Endothelial cell of umbilical vein (primary cell): ENCODE measurements around the gene HDAC1. TPM values are rescaled to one million over a fixed set of nuclear protein-coding genes. Genes with fewer than 3 reads are reported as not detected.

Experiments used
- BruUV-seq: library from RNA; stranded (reverse); fragments of 400-500 nt; replicated peaks from 2 replicates; lab custom pipeline; 2021; lab: Mats Ljungman, UMichigan
- CTCF ChIA-PET: fragments of 300-600, 350-600 bp; sonication (Branson Sonifier 250); formaldehyde crosslinking; loops from one replicate; lab custom pipeline; 2021; ENCODE audit warnings: antibody characterized with exemption, inconsistent platforms; lab: Charles Lee
- POLR2A ChIA-PET: fragments of 300-600, 350-600 bp; sonication (Branson Sonifier 250); formaldehyde crosslinking; loops from one replicate; lab custom pipeline; 2021; ENCODE audit warnings: antibody characterized with exemption, inconsistent platforms; lab: Charles Lee
- DNase-seq: peaks from one replicate; pipeline ENCODE4 v3.0.0-alpha.2; 2011; ENCODE audit warnings: low read depth, low spot score
- FAIRE-seq: peaks from 2 replicates; lab custom pipeline; 2011; peaks lifted over from hg19 to GRCh38; lab: Jason Lieb, UNC
- H2AFZ ChIP-seq: 2 replicates; pipeline ENCODE4 v1.6.0; 2012; ENCODE audit warnings: low read depth, low read length, control low read depth, inconsistent platforms
- H3K27ac ChIP-seq: 2 replicates; pipeline ENCODE4 v1.5.1; 2011; ENCODE audit warnings: low read depth, mild to moderate bottlenecking, control low read depth, low read length, moderate library complexity; ENCODE audit not compliant: insufficient read depth
- H3K27me3 ChIP-seq, 2 experiments: 2 replicates each; pipeline versions ENCODE4 v1.6.0 to v1.6.1; 2011; ENCODE audit warnings: low read length in 2 of 2, mixed read lengths in 1 of 2; ENCODE audit not compliant: control insufficient read depth in 2 of 2, insufficient read depth in 2 of 2
- H3K36me3 ChIP-seq, 2 experiments: 2 replicates in 1 of 2; 3 replicates in 1 of 2; pipeline ENCODE4 v1.5.1; 2011; ENCODE audit warnings: low read length in 2 of 2, mild to moderate bottlenecking in 1 of 2, moderate library complexity in 1 of 2; ENCODE audit not compliant: control insufficient read depth in 2 of 2, insufficient read depth in 2 of 2; ENCODE audit errors: extremely low read depth in 1 of 2
- H3K4me1 ChIP-seq: 3 replicates; pipeline ENCODE4 v1.5.1; 2011; ENCODE audit warnings: mild to moderate bottlenecking, low read length; ENCODE audit not compliant: control insufficient read depth, insufficient read depth; ENCODE audit errors: extremely low read depth
- H3K4me2 ChIP-seq: 2 replicates; pipeline ENCODE4 v1.6.1; 2011; ENCODE audit warnings: low read length, control low read depth, mixed read lengths; ENCODE audit not compliant: insufficient read depth
- H3K4me3 ChIP-seq, 3 experiments: fragments of 200-600 bp in 1 of 3; sonication (generic), shearing (Covaris generic) in 1 of 3; replicated peaks in 1 of 3; 2 replicates each; pipeline ENCODE4 v1.5.1; 2011 to 2016; ENCODE audit warnings: control low read depth in 3 of 3, low read length in 3 of 3, mild to moderate bottlenecking in 2 of 3, inconsistent platforms in 1 of 3, low read depth in 1 of 3, moderate library complexity in 1 of 3; ENCODE audit not compliant: insufficient read depth in 1 of 3
- H3K79me2 ChIP-seq: 2 replicates; pipeline ENCODE4 v1.6.0; 2012; ENCODE audit warnings: low read length, inconsistent platforms; ENCODE audit not compliant: control insufficient read depth, insufficient read depth
- H3K9ac ChIP-seq: replicated peaks from 2 replicates; pipeline ENCODE3; 2011; ENCODE audit warnings: low read length, control low read depth; ENCODE audit not compliant: insufficient read depth; ENCODE audit errors: extremely low read depth
- H3K9me1 ChIP-seq: replicated peaks from 3 replicates; pipeline ENCODE4 v1.6.0; 2011; ENCODE audit warnings: mild to moderate bottlenecking, low read length; ENCODE audit not compliant: control insufficient read depth, insufficient read depth; ENCODE audit errors: extremely low read depth
- H3K9me3 ChIP-seq: replicated peaks from 2 replicates; pipeline ENCODE4 v1.5.1; 2012; ENCODE audit warnings: low read length, inconsistent platforms; ENCODE audit not compliant: control insufficient read depth, insufficient read depth
- H4K20me1 ChIP-seq: replicated peaks from 2 replicates; pipeline ENCODE3; 2011; ENCODE audit warnings: mild to moderate bottlenecking, low read length; ENCODE audit not compliant: control insufficient read depth, insufficient read depth; ENCODE audit errors: extremely low read depth
- FOS ChIP-seq: IDR thresholded peaks from 2 replicates; pipeline ENCODE4 v1.6.1; 2011; ENCODE audit warnings: mild to moderate bottlenecking, low read length, moderate library complexity, borderline replicate concordance; ENCODE audit not compliant: insufficient read depth
- JUN ChIP-seq: IDR thresholded peaks from 2 replicates; pipeline ENCODE4 v1.6.1; 2011; ENCODE audit warnings: borderline replicate concordance, low read depth; ENCODE audit not compliant: insufficient read length, insufficient read depth
- POLR2AphosphoS5 ChIP-seq: IDR thresholded peaks from 2 replicates; pipeline ENCODE4 v1.6.1; 2012; ENCODE audit warnings: low read depth, mild to moderate bottlenecking, control low read depth, low read length, moderate library complexity; ENCODE audit not compliant: insufficient read depth
- dilution Hi-C: fragments of 300-500 bp; cut with MboI; formaldehyde crosslinking; loops from one replicate; pipeline ENCODE4 v1.15.0; 2019; ENCODE audit warnings: low sequenced_read_pairs; ENCODE audit not compliant: extremely low pct_ligation_motif_present
- intact Hi-C: fragments of 100-400 bp; cut with micrococcal nuclease; formaldehyde crosslinking; loops from one replicate; pipeline ENCODE4 v1.10.0; 2022
- polyA plus RNA-seq, 4 experiments: library from polyadenylated mRNA; depleted of rRNA in 3 of 4; stranded (reverse) in 3 of 4; unstranded in 1 of 4; fragments of >200 nt; gene quantifications; 2 replicates each; pipeline versions ENCODE4 v1.2.1 to v1.2.3, GENCODE V29; 2011 to 2012; ENCODE audit warnings: missing spikeins in 1 of 4
- total RNA-seq: library from RNA; stranded (reverse); gene quantifications from 2 replicates; pipeline ENCODE4 v1.2.3, GENCODE V29; 2021
- TF ChIP-seq, protein P1 (sequence below), 2 donors: IDR thresholded peaks; 1 replicate in 1 of 2; 2 replicates in 1 of 2; pipeline ENCODE4 v1.5.1; 2011; ENCODE audit warnings: low read length in 2 of 2, mild to moderate bottlenecking in 2 of 2, moderate library complexity in 2 of 2, control low read depth in 1 of 2, inconsistent platforms in 1 of 2, low read depth in 1 of 2; ENCODE audit not compliant: insufficient read depth in 1 of 2; ENCODE audit errors: extremely low read depth in 1 of 2
- TF ChIP-seq, protein P2 (sequence below): IDR thresholded peaks from 2 replicates; pipeline ENCODE4 v1.6.1; 2011; ENCODE audit not compliant: insufficient read depth, insufficient read length

Gene HDAC1
- total and polyA plus RNA-seq, 2 donors (not counting 3 experiments of a cell fraction or from before 2014, with no cell fraction given) = 138 to 141 TPM

DNA sequence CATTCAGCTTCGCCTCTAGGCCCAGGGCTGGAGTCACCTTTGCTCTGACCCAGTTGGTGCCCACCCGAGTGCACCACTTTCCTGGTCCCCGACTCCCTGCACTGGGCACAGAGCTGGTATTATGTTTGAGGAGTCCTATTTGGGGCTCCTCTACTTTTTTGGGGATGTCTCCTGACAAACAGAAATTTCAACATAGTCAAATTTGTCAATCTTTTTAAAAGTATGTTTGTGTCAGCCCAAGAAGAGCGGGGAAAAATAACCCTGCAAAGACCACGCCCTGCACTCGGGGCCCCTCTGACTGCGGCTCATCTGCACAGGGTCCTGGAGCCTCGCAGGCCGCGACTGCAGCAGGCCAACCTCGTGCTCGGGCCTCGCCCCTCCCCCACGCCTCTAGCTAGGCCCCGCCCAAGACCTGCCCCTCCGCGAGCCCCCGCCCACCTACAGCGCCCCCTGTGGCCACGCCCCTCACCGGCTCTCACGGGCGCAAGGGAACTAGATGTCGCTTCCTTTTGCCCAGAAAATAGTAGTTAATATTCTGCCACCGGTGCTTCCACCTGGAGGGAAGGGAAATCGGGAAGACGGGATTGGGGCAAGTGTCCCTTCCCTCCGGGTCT is 59.0 kb downstream of the HDAC1 start:
- FAIRE-seq (peak; percentile 8), DNase-seq (no peak)
- no TSS peak for BruUV-seq
- H3K4me3 ChIP-seq = peak overlapping the region in 1 of 3 experiments; percentile 36
- peak overlapping the region; percentile 33 for H3K9ac ChIP-seq
- TF ChIP-seq POLR2AphosphoS5 (peak; percentile 7), JUN (no peak), FOS (no peak)
- TF ChIP-seq, protein P1, sequence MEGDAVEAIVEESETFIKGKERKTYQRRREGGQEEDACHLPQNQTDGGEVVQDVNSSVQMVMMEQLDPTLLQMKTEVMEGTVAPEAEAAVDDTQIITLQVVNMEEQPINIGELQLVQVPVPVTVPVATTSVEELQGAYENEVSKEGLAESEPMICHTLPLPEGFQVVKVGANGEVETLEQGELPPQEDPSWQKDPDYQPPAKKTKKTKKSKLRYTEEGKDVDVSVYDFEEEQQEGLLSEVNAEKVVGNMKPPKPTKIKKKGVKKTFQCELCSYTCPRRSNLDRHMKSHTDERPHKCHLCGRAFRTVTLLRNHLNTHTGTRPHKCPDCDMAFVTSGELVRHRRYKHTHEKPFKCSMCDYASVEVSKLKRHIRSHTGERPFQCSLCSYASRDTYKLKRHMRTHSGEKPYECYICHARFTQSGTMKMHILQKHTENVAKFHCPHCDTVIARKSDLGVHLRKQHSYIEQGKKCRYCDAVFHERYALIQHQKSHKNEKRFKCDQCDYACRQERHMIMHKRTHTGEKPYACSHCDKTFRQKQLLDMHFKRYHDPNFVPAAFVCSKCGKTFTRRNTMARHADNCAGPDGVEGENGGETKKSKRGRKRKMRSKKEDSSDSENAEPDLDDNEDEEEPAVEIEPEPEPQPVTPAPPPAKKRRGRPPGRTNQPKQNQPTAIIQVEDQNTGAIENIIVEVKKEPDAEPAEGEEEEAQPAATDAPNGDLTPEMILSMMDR (IDR thresholded peaks at IDR 0.05; ENCODE audit: extremely low read depth in 1 of 2, insufficient read depth in 1 of 2, low read depth in 1 of 2, low read length in 2 of 2) = peak; percentile 23 to 56
- TF ChIP-seq, protein P2, sequence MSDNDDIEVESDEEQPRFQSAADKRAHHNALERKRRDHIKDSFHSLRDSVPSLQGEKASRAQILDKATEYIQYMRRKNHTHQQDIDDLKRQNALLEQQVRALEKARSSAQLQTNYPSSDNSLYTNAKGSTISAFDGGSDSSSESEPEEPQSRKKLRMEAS = peak; percentile 76
- H3K9me1 ChIP-seq = no peaks in the 10 kb centered on the region
- POLR2A ChIA-PET = interaction anchor here (0.6 to 4.4 kb wide), 6 partner anchors 9 to 118 kb away, joined by 3 to 50 read pairs (median 4); partner anchors contain the start of gene MARCKSL1
- peak overlapping the region; percentile 37 for H3K27ac ChIP-seq
- no peaks in the 10 kb centered on the region for H4K20me1 ChIP-seq
- H3K36me3 ChIP-seq = no peaks in the 10 kb centered on the region
- intact Hi-C loops (loop anchor here (1.0 kb wide), 2 partner anchors 15 to 43 kb away; partner anchors contain the start of genes BSDC1 and MARCKSL1), dilution Hi-C loops (no loop called here)
- H2AFZ ChIP-seq = peak overlapping the region; percentile 86
- no peaks in the 10 kb centered on the region for H3K79me2 ChIP-seq
- no peaks in the 10 kb centered on the region for H3K27me3 ChIP-seq
- no peaks in the 10 kb centered on the region for H3K9me3 ChIP-seq
- CTCF ChIA-PET = interaction anchor here (1.8 to 2.1 kb wide), 3 partner anchors 15 to 103 kb away, joined by 7 to 12 read pairs (median 9); partner anchors contain the start of gene MARCKSL1
- no peak overlapping the region for H3K4me2 ChIP-seq
- peaks cover 34% of the 10 kb centered on the region for H3K4me1 ChIP-seq
